ENCODE measurements around the gene CCR7.
"Not testable (repeated sequence)": the region's sequence is repeated elsewhere in the genome, so short reads cannot be mapped to it uniquely, and the experiment has no call there.

CCR7 gene

DNA sequence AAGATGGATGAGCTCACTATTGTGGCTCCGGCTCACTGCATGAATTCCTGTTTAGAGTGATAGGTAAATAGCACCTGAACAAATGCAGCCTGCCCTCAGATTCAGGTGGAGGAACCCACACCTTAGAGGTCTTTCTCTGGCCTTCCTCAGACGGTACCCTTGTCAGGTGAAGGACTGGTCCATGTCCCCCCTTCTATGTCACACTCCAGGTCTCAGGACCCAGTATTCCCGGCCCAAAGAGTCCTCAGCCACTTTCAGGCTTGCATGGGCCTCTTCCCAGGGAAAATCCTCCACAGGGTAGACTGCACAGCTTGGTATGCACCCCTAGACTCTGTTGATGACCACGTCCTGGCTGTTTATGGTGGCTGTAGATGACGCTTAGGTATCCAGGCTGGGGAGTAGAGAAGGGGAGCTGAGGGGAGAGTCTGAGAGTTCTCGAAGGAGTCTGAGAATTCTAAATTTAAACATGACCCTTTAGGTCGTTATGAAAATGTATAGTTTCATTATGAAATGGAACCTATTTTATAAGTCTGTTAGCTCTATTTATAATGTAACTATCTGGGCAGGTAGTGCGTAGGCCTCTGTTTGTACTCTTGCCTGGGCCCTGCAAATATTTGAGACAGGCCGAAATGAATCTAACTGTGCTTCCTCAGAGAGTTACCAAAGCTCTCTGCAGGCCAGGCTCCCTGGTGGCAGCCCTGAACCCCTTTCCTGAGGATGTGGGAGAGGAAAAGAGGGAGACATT, 32.5 kb upstream of the CCR7 start:
- no peak for FAIRE-seq
- no peak for DNase-seq (ENCODE audit: low spot score)

DNA sequence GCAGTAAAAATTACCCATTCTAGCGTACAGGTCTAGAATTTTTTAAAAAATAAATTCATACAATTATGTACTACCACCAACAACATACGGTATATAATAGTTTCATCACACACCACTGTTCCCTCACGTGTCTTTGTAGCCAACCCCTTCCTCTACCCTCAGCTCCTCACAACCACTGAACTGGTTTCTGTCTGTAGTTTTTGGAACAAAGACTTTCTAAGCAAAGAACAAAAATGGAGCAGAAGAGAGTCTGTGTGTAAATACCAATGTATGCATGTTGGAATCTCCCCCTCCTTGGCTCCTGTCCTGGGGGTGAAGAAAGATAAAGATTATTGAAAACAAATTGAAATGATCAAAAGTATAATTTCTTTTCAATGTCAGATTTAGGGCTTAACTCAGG, 31.9 kb upstream of the CCR7 start:
- FAIRE-seq (no peak), DNase-seq (ENCODE audit: low spot score) (no peak)

DNA sequence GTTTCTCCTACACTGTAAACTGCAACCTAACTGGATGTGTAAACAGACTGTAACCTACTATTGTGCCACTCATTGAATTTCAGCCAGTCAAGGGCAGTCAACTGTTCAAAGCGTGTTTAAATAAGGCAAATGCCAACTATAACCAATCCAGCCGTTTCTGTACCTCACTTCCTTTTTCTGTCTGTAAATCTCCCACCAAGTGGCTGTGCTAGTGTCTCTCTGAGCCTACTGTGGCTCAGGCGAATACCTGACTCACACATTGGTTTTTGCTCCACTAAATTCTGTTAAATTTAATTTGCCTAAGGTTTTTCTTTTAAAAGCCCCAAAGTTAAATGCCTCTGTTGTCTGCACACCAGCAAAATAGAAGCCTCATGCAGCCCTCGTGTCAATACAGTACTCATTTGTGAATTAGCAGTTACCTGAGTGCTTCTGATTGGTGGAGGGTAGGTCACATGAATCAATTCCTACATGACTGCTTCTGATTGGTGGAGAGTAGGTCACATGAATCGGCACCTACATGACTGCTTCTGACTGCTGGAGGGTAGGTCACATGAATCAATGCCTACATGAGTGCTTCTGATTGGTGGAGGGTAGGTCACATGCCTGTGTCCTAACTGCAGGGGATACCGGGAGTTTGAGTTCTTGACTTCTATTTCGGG, 31.1 kb upstream of the CCR7 start:
- FAIRE-seq, result no peak
- DNase-seq (ENCODE audit: low spot score), result no peak

DNA sequence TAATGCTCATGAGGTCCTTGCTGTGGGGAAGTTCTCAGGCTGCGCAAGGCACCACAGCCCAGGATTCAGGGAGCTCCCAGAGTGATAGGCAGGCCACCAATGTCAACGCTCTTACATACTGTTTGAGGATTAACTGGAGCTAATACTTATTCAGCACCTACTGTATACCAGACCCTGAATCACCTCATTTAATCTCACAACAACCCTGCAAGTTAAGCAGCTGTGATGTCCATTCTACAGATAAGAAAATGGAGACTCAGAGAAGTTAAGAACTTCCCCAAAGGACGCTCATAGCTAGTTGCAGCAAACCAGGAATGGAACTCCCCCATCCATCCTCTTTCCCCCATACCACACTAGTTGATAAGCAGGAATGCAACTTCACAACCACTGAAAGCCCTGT, 25.5 kb upstream of the CCR7 start:
- DNase-seq (ENCODE audit: low spot score), result no peak
- no peak for FAIRE-seq

DNA sequence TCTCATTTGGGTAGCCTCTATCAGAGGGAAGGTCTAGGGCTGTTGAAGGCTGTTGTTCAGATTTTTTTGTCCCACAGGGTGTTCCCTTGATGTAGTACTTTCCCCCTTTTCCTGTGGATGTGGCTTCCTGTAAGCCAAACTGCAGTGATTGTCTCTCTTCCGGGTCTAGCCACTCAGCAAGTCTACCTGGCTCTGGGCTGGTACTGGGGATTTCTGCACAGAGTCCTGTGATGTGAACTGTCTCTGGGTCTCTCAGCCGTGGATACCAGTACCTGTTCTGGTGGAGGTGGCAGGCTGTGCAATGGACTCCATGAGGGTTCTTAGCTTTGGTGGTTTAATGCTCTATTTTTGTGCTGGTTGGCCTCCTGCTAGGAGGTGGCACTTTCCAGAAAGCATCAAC, 23.3 kb upstream of the CCR7 start:
- no peak for FAIRE-seq

DNA sequence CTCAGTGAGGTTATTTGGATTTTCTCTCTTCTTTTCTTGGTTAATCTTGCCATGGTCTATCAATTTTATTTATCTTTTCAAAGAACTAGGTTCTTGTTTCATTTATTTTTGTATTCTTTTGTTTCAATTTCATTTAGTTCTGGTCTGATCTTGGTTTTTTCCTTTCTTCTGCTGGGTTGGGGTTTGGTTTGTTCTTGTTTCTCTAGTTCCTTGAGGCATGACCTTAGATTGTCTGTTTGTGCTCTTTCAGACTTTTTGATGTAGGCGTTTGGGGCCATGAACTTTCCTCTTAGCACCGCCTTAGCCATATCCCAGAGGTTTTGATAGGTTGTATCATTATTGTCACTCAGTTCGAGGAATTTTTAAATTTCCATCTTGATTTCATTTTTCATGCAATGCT, 21.0 kb upstream of the CCR7 start:
- not testable (repeated sequence) for FAIRE-seq; DNase-seq (ENCODE audit: low spot score)

More for the DNA sequence above, 23.3 kb upstream of the CCR7 start:
- DNase-seq (ENCODE audit: low spot score), result no peak

DNA sequence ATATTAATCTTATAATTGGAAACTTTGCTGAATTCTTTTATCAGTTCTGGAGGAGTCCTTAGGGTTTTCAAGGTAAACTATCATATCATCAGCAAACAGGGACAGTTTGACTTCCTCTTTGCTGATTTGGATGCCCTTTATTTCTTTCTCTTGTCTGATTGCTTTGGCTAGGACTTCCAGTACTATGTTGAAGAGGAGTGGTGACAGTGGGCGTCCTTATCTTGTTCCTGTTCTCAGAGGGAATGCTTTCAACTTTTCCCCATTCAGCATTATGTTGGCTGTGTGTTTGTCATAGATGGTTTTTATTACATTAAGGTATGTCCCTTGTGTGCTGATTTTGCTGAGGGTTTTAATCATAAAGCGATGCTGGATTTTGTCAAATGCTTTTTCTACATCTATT, 19.7 kb upstream of the CCR7 start:
- DNase-seq (ENCODE audit: low spot score); FAIRE-seq: not testable (repeated sequence)

DNA sequence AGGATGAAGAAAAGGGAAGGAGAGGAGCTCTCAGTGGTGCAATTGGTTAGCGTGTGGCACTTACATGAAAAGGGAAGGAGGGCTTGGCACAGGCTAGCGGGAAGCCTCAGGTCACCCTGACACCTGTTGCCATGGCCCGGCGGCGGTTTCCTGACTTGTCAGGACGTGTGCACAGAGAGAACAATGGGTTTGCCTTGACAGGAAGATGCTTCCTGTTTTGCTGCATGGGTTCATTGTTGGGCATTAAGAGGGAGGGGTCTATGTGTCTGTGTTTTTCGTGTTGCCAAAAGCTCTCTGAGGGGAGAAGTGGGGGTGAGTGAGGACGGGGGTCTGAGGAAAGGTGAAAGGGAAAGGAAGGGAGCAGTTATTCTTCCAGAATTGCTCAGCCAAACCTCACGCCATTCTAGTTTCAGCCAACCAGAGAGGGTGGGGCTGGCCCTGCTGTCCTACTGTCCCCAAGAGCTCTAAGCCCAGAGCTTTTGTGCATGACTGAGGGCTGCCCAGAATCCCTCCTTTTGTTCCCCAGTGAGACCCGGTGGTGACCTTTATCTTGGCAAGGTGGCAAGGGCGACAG, 17.1 kb upstream of the CCR7 start:
- FAIRE-seq, result no peak

DNA sequence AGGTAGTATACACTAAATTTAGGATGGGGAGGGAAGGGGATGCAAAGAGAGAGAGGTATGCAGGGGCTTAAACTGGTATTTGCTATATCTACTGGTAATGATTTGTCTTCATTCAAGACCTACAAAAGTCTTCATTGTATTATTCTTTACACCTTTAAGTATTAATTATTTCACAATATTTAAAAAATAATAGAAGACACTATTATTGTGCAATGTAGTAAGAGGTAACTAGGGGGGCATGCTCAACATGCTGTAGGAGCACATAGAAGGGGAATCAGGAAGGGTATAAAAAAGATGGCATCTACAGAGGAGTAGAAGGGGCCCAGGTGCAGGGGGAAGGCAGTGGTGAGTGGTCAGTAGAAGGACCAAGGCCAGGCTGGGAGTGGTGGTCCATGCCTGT, 14.9 kb upstream of the CCR7 start:
- no peak for DNase-seq (ENCODE audit: low spot score)
- FAIRE-seq, result no peak

More for the DNA sequence above, 17.1 kb upstream of the CCR7 start:
- DNase-seq (ENCODE audit: low spot score), result no peak

DNA sequence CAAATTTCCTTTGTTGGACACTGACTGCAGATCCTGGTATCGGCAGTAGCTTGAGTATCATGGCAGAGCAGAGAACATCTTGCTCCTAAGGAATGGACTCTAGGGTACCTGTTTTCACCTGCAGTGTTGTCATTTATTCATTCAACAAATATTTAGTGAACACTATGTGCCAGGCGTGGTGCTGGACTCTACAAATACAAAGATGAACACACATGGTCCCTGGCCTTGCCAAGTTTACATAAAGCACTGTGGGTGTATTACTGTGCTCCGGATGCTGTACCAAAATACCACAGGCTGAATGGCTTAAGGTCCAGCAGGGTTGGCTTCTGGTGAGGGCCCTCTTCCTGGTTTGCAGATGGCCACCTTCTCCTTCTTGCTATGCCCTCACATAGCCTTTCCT, 14.2 kb upstream of the CCR7 start:
- DNase-seq (ENCODE audit: low spot score) (no peak), FAIRE-seq (no peak)

DNA sequence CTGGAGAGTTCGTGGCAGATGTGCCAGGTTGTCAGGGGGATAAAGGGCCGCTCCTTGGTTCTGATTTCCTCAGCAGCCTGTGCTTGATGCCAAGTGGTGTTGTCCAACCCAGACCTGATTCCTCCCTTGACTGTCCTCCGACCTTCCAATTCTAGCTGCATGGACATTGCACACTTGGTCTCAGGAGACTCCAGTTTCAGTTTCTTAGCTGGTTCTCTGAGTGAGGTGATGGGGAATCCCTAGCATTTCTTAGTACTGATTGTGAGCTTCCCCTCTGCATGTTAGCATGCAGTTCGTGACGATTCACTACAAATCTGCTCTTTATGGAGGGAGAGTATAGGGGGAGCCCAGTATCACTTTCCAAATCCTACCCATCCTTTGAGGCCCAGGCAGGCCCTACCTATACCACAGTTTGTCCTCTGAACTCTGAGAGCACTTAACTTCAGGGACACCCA, 12.4 kb upstream of the CCR7 start:
- no peak for DNase-seq (ENCODE audit: low spot score)
- no peak for FAIRE-seq

DNA sequence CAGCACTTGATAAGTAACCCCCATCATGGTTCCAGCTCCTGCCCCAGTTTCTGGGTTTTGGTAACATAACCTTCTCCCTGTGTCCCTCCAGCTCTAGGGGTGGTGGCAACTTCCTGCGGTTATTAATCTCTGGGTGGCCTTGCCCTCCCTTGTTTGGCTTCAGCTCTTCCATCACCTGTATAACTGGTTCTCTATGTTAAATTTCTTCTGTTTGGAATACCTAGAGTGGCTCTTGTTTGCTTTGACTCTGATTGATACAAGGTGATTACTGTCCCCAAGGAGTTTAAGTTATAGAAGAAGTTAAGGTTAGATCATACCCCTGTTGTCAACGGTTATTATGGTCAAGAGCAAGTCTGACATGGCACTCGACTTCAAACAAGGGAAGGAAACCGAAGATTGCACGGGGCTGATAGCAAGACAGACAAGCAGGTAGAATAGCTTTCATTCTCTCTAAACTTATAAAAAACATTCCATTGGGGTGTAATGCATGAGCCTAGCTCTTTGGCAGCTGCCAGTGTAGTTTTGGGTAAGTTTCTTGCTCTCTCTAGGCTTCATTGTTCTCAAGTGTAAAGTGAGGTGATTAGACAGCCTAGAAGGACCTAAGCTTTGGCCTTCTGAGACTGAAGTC, 11.0 kb upstream of the CCR7 start:
- DNase-seq (ENCODE audit: low spot score), result no peak
- no peak for FAIRE-seq

DNA sequence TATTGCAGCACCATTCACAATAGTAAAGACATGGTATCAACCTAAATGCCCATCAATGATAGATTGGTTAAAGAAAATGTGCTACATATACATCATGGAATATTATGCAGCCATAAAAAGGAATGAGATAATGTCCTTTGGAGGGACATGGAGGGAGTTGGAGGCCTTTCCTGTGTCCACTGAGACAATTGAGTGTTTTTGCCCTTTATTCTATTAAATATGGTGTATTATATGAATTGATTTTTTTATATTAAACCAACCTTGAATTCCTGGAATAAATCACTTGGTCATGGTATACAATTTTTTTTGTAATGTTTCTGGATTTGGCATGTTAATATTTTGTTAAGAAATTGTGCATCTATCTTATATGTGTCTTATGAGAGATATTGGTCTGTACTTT, 9.0 kb upstream of the CCR7 start:
- DNase-seq (ENCODE audit: low spot score), result no peak
- no peak for FAIRE-seq

DNA sequence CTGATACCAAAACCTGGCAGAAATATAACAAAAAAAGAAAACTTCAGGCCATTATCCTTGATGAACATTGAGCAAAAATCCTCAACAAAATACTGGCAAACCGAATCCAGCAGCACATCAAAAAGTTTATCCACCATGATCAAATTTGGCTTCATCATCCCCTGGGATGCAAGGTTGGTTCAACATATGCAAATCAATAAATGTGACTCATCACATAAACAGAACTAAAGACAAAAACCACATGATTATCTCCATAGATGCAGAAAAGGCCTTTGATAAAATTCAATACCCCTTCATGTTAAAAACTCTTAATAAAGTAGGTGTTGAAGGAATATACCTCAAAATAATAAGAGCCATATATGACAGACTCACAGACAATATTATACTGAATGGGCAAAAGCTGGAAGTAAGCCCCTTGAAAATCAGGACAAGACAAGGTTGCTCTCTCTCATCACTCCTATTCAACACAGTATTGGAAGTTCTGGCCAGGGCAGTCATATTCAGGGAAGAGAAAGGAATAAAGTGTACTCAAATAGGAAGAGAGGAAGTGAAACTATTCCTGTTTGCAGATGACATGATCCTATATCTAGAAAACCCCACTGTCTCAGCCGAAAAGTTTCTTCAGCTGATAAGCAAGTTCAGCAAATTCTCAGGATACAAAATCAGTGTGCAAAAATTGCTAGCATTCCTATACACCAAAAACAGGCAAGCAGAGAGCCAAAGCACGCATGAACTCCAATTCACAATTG, 7.1 kb upstream of the CCR7 start:
- FAIRE-seq; DNase-seq (ENCODE audit: low spot score): not testable (repeated sequence)

DNA sequence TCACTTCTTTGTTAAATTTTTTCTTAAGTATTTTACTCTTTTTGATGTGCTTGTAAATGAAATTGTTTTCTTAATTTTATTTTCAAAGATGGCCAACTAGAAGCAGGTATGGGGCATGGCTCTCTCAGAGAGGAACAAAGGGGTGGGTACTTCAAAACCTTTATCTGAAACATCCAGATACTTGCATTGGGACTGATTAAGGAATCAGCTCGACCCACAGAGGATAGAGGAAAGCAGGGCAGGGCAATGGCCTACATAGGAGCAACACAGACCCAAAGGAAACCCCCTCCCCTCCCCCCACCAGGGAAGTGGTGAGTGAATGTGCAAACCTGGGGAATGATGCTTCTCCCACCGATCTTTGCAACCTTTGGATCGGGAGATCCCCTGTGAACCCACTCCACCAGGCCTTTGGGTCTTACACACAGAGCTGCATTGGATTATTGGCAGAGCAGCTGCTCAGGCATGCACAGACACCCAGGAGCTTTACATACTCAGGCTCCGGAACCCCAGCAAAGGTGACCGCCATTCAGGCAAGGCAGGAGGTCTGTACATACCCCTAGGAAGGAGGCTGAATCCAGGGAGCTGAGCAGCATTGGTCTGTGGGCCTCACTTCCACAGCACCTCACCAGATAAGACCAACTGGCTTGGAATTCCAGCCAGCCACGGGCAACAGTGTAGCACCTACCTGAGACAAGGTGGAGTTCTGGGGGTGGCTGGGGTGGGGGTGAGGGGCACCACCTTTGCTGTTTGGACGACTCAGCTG, 3.0 kb upstream of the CCR7 start:
- FAIRE-seq (no peak), DNase-seq (ENCODE audit: low spot score) (no peak)

DNA sequence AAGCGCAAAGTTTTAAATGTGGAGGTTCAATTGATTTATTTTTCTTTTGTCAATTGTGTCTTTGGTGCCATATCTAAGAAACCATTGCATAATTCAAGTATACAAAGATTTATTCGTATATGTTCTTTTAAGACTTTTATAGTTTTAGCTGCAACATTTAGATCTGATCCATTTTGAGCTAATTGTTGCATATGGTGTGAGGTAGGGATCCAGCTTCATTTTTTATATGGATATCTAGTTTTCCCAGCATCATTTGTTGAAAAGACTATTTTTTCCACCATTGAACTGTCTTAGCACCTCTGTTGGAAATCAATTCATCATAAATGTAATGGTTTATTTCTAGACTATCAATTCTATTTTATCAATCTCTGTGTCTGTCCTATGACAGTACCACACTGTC, 2.1 kb upstream of the CCR7 start:
- FAIRE-seq, result no peak
- no peak for DNase-seq (ENCODE audit: low spot score)

DNA sequence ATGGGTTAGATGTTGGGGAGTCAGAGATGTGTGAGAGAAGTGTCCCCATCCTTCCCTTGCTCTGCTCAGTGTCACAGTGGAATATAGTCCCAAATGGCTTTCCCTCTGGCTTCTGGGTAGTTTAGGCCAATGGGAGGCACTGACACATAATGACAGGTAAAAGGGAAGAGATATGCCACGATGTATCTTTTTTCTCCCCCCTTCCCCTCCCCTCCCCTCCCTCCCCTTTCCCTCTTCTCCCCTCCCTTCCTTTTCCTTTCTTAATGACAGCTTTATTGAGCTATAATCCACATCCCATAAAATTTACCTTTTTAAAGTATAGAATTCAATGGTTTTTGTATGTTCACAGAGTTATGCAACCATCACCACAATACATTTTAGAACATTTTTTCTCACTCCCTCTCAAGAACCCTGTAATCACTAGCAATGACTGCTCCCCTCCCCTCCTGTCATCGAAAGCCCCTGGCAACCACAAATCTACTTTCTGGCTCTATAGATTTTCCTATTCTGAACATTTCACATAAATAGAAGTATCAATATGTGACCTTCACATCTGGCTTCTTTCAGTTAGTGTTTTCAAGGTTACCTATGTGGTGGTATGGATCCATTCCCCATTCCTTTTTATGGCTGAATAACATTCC, 617 bp upstream of the CCR7 start:
- DNase-seq (ENCODE audit: low spot score), result no peak
- FAIRE-seq, result no peak

DNA sequence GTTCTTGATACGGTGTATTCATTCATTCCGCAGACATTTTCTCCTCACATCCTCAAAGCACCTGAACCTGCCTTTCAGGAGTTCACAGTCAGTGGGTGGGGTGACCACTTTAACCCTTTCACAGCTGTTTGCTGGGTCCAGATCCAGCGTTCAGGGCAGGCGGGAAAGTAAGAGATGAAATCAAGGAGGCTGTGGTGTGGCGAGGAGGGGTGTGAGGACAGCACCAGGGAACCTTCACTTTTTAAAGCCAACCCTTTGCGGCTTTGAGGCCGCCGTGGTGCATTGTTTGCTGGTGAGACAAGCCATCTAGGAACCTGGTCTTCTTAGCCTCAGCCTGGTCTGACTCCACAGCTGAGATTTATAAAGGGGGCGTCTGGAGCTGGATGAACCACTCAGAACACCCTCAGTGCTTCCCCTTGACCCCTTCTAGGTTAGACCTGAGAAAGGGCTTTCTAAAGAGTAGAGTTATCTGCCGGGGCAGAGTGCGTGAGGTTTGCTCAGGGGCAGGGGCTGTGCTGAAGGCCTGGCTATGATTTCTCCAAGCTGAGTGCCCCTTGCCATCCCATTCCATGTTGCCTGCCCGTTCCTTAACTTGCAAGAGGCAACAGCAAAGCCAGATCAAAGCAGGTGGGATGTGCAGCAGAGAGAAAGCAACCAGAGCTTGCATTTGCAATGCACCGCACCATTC, 933 bp downstream of the CCR7 start:
- FAIRE-seq (no peak), DNase-seq (ENCODE audit: low spot score) (no peak)

DNA sequence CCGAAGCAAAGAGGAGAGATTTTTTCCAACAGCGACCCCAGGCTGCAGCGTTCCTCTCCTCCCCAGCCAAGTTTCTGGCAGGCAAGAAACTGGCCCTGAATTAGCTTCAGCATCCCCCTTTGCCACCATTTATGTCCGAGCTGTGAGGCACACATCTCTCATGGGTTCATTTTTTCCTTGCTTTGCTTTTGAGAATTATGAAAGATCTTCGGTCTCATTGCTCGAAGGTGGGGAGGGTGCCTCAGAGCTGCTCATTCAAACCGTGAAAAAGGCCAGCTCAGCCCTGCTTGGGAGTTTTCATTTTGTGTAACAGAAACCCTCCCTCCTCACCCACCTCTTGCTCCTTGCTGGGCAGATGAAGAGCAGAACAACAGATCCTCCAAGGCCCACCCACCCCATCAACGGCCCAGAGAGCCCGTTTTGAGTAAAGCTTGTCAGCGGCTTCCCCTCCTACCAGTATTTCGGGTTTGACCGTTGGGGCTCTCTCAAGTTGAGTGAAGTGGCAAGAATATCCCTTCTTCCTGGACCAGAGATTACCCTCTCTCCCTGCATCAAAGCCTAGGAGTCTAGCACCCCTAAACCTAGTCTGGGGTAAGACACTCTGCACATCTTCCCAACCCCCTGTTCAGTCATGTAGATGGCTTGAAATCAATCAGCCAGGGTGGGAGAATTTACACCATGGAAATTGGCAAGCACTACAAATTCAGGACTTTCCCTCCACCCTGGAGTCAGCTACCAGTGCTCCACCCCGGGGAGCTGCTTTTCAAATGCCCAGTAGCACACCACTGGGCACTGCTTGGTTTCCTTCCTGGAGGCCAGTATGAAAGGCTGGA, 1.8 kb downstream of the CCR7 start:
- FAIRE-seq (no peak), DNase-seq (ENCODE audit: low spot score) (no peak)

Data from RCC 7860 (cell line).